HCT116 (cell line): ENCODE measurements around the gene CA10. TPM values are rescaled to one million over a fixed set of nuclear protein-coding genes. Genes with fewer than 3 reads are reported as not detected.

ENCODE experiments used
- ATAC-seq: fragments of 200-7000 bp; cut with Tn5 transposase; 2 replicates; pipeline ENCODE4 v1.9.1; 2020; ENCODE audit warnings: mild to moderate bottlenecking, moderate library complexity
- BruUV-seq: library from RNA; stranded (reverse); fragments of 400-500 nt; replicated peaks from 2 replicates; lab custom pipeline; 2021; lab: Mats Ljungman, UMichigan
- CTCF ChIA-PET: fragments of 300-600 bp; sonication (Branson Sonifier 250); formaldehyde crosslinking; loops from one replicate; lab custom pipeline; 2021; ENCODE audit warnings: antibody characterized with exemption; lab: Charles Lee
- POLR2A ChIA-PET: fragments of 300-600, 350-600 bp; sonication (Branson Sonifier 250); formaldehyde crosslinking; loops from one replicate; lab custom pipeline; 2021; ENCODE audit warnings: antibody characterized with exemption; lab: Charles Lee
- RAD21 ChIA-PET, 2 experiments: fragments of 300-600 bp; sonication (Branson Sonifier 250); formaldehyde crosslinking; loops; one replicate each; lab custom pipeline; 2023; ENCODE audit warnings: low total read pairs in 2 of 2; ENCODE audit not compliant: uncharacterized antibody in 2 of 2, unreplicated experiment in 2 of 2, low non-redundant PET in 1 of 2; lab: Charles Lee
- DNase-seq: peaks from one replicate; pipeline ENCODE4 v3.0.0-alpha.2; 2010; ENCODE audit warnings: low read depth, low spot score
- H2AFZ ChIP-seq: fragments of 200-600 bp; shearing (Covaris generic), sonication (generic); 2 replicates; pipeline ENCODE4 v1.6.1; 2017; ENCODE audit warnings: low read depth, mixed run types, mixed read lengths, antibody characterized with exemption, low read length; ENCODE audit not compliant: poor library complexity, severe bottlenecking
- H3K27ac ChIP-seq: 2 replicates; pipeline ENCODE4 v1.5.1; 2012; ENCODE audit warnings: low read depth, low read length
- H3K27me3 ChIP-seq: fragments of 200-600 bp; sonication (generic); 2 replicates; pipeline ENCODE4 v1.6.1; 2016; ENCODE audit warnings: mixed run types, low read length, mixed read lengths; ENCODE audit not compliant: insufficient read depth
- H3K36me3 ChIP-seq, 2 experiments: fragments of 200-500 bp in 1 of 2; fragments of 200-600 bp in 1 of 2; sonication (Bioruptor generic) in 1 of 2; sonication (generic) in 1 of 2; 2 replicates each; pipeline versions ENCODE4 v1.5.1 to v1.6.1; 2014 to 2016; ENCODE audit warnings: low read length in 2 of 2, inconsistent platforms in 1 of 2, mixed read lengths in 1 of 2, mixed run types in 1 of 2; ENCODE audit not compliant: insufficient read depth in 2 of 2, control insufficient read depth in 1 of 2
- H3K4me1 ChIP-seq, 2 experiments: fragments of 200-600 bp in 1 of 2; sonication (generic) in 1 of 2; 2 replicates each; pipeline versions ENCODE4 v1.5.1 to v1.6.1; 2012 to 2017; ENCODE audit warnings: low read length in 2 of 2, inconsistent platforms in 1 of 2, mild to moderate bottlenecking in 1 of 2, mixed read lengths in 1 of 2, mixed run types in 1 of 2, moderate library complexity in 1 of 2; ENCODE audit not compliant: insufficient read depth in 2 of 2, control insufficient read depth in 1 of 2
- H3K4me2 ChIP-seq: fragments of 200-600 bp; sonication (generic); 2 replicates; pipeline ENCODE4 v1.6.1; 2017; ENCODE audit warnings: mixed run types, low read length, mixed read lengths
- H3K4me3 ChIP-seq, 2 experiments: fragments of 200-600 bp in 1 of 2; sonication (generic) in 1 of 2; replicated peaks in 1 of 2; 2 replicates each; pipeline ENCODE4 v1.5.1; 2011 to 2016; ENCODE audit warnings: low read length in 2 of 2, control low read depth in 1 of 2, low read depth in 1 of 2, mild to moderate bottlenecking in 1 of 2, mixed read lengths in 1 of 2, mixed run types in 1 of 2
- H3K79me2 ChIP-seq: fragments of 200-600 bp; sonication (generic); 2 replicates; pipeline ENCODE4 v1.6.1; 2017; ENCODE audit warnings: mild to moderate bottlenecking, mixed run types, low read length, moderate library complexity, mixed read lengths; ENCODE audit not compliant: insufficient read depth
- H3K9ac ChIP-seq: fragments of 200-600 bp; sonication (generic); 2 replicates; pipeline ENCODE4 v1.6.1; 2016; ENCODE audit warnings: low read length, mixed read lengths
- H3K9me2 ChIP-seq: fragments of 200-600 bp; sonication (generic), shearing (Covaris generic); 2 replicates; pipeline ENCODE4 v1.6.1; 2017; ENCODE audit warnings: mixed run types, mild to moderate bottlenecking, moderate library complexity; ENCODE audit not compliant: insufficient read depth
- H3K9me3 ChIP-seq, 2 experiments: fragments of 200-500 bp in 1 of 2; fragments of 200-600 bp in 1 of 2; sonication (Bioruptor generic) in 1 of 2; sonication (generic) in 1 of 2; 2 replicates each; pipeline ENCODE4 v1.6.1; 2014 to 2017; ENCODE audit warnings: low read length in 2 of 2, mixed read lengths in 2 of 2, inconsistent platforms in 1 of 2, low read depth in 1 of 2, mild to moderate bottlenecking in 1 of 2, mixed run types in 1 of 2, moderate library complexity in 1 of 2; ENCODE audit not compliant: control insufficient read depth in 1 of 2, insufficient read depth in 1 of 2
- H4K20me1 ChIP-seq: fragments of 200-600 bp; sonication (generic), shearing (Covaris generic); 2 replicates; pipeline ENCODE4 v1.6.1; 2017; ENCODE audit warnings: mixed run types, mild to moderate bottlenecking, moderate library complexity; ENCODE audit not compliant: insufficient read depth
- CEBPB ChIP-seq: IDR thresholded peaks from 2 replicates; pipeline ENCODE4 v1.6.1; 2012; ENCODE audit warnings: low read depth
- EZH2 ChIP-seq: fragments of 200-600 bp; sonication (generic); IDR thresholded peaks from 2 replicates; pipeline ENCODE4 v1.6.1; 2017; ENCODE audit warnings: antibody characterized with exemption, mixed run types
- EZH2phosphoT487 ChIP-seq: fragments of 200-600 bp; IDR thresholded peaks from 2 replicates; pipeline ENCODE4 v1.6.1; 2018; ENCODE audit warnings: antibody characterized with exemption, borderline replicate concordance
- SRF ChIP-seq: IDR thresholded peaks from 2 replicates; pipeline ENCODE4 v1.6.1; 2012; ENCODE audit warnings: low read depth
- TCF7L2 ChIP-seq: IDR thresholded peaks from 2 replicates; pipeline ENCODE4 v1.7.0; 2011; ENCODE audit warnings: borderline replicate concordance, inconsistent platforms; ENCODE audit not compliant: insufficient read depth, insufficient read length; ENCODE audit errors: extremely low read depth
- YY1 ChIP-seq: IDR thresholded peaks from 2 replicates; pipeline ENCODE4 v1.6.1; 2011; ENCODE audit warnings: low read length, low read depth, moderate library complexity, mild to moderate bottlenecking; ENCODE audit not compliant: insufficient replicate concordance; ENCODE audit errors: extremely low read depth
- intact Hi-C: fragments of 100-400 bp; cut with micrococcal nuclease; formaldehyde crosslinking; loops from 2 replicates; pipeline ENCODE4 v1.10.0; 2022
- total RNA-seq: library from RNA; stranded (reverse); gene quantifications from one replicate; pipeline ENCODE4 v1.2.1, GENCODE V29; 2021; ENCODE audit not compliant: unreplicated experiment
- TF ChIP-seq, protein P1 (sequence below): IDR thresholded peaks from 2 replicates; pipeline ENCODE4 v1.6.1; 2012; ENCODE audit warnings: low read depth
- TF ChIP-seq, protein P2 (sequence below): IDR thresholded peaks from 2 replicates; pipeline ENCODE4 v1.6.1; 2012
- TF ChIP-seq, protein P3 (sequence below), 3 experiments: fragments of 200-600 bp in 1 of 3; sonication (generic) in 1 of 3; IDR thresholded peaks in 2 of 3; conservative IDR thresholded peaks in 1 of 3; 2 replicates each; pipeline ENCODE4 v1.5.1; 2012 to 2017; ENCODE audit warnings: low read depth in 2 of 3, low read length in 2 of 3, antibody characterized with exemption in 1 of 3, borderline replicate concordance in 1 of 3, control low read depth in 1 of 3, mild to moderate bottlenecking in 1 of 3, mixed read lengths in 1 of 3, mixed run types in 1 of 3, moderate library complexity in 1 of 3; ENCODE audit not compliant: insufficient read depth in 1 of 3

The CA10 gene
- total RNA-seq, 1 experiment from 2014 or later = not detected

DNA sequence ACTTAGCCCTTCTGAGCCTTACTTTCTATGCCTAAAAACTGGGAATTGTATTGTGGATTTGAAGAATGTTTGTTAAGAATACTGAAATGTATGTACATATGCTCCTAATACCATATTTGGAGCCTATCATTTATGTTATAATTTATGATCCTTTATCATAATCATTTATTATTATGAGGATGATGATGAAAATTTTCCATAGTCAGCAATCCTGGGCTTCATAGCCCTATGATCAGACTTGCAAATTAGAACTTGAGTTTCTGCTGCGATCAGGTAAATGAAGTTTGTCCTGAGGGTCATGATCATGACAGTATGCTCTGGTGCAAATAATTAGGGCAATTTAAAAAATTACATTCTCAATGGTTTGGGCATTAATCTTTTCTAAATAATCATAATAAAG is 147.4 kb downstream of the CA10 start:
- Histone ChIP-seq H3K79me2 (no peaks in the 10 kb centered on the region), H3K36me3 (no peaks in the 10 kb centered on the region), H3K4me3 (no peak overlapping the region), H2AFZ (no peak overlapping the region), H3K4me2 (no peak overlapping the region), H4K20me1 (no peaks in the 10 kb centered on the region), H3K27ac (no peak overlapping the region), H3K4me1 (no peaks in the 10 kb centered on the region), H3K9me3 (peaks cover 15 to 43% of the 10 kb centered on the region in 2 experiments), H3K27me3 (no peaks in the 10 kb centered on the region), H3K9ac (no peak overlapping the region), H3K9me2 (no peaks in the 10 kb centered on the region)
- CTCF ChIA-PET = no interaction called here
- DNase-seq = no peak
- RAD21 ChIA-PET = no interaction called here
- TF ChIP-seq TCF7L2 = no peak
- BruUV-seq = no TSS peak
- no peak for ATAC-seq
- intact Hi-C loops = no loop called here
- POLR2A ChIA-PET = no interaction called here

DNA sequence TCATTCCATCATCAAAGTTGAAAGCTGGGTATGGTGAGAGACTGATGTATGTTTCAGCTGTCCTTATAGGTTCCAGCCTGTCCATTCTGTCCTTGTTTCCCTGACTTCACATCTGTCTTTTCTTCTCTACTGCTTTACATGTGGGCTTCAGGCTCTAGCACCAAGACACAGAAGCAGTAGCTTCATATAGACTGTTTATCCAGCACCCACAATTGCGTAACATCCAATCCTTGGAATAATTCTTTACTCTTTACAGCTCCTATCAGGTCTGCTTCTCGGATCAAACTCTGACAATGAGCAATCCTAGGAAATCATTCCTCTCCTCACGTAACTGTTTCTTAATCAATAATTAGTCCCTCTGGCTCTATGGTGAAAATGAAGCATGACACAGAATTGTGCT is 158.9 kb downstream of the CA10 start:
- H3K36me3 ChIP-seq = no peaks in the 10 kb centered on the region
- H2AFZ ChIP-seq = no peak overlapping the region
- ChIA-PET POLR2A (no interaction called here), RAD21 (no interaction called here), CTCF (no interaction called here)
- H4K20me1 ChIP-seq = no peaks in the 10 kb centered on the region
- no peak overlapping the region for H3K27ac ChIP-seq
- BruUV-seq = no TSS peak
- no peak for DNase-seq
- no peak overlapping the region for H3K4me2 ChIP-seq
- peaks cover 7 to 14% of the 10 kb centered on the region in 2 experiments; a peak in 3 of 4 replicates for H3K9me3 ChIP-seq
- TF ChIP-seq, protein P1, sequence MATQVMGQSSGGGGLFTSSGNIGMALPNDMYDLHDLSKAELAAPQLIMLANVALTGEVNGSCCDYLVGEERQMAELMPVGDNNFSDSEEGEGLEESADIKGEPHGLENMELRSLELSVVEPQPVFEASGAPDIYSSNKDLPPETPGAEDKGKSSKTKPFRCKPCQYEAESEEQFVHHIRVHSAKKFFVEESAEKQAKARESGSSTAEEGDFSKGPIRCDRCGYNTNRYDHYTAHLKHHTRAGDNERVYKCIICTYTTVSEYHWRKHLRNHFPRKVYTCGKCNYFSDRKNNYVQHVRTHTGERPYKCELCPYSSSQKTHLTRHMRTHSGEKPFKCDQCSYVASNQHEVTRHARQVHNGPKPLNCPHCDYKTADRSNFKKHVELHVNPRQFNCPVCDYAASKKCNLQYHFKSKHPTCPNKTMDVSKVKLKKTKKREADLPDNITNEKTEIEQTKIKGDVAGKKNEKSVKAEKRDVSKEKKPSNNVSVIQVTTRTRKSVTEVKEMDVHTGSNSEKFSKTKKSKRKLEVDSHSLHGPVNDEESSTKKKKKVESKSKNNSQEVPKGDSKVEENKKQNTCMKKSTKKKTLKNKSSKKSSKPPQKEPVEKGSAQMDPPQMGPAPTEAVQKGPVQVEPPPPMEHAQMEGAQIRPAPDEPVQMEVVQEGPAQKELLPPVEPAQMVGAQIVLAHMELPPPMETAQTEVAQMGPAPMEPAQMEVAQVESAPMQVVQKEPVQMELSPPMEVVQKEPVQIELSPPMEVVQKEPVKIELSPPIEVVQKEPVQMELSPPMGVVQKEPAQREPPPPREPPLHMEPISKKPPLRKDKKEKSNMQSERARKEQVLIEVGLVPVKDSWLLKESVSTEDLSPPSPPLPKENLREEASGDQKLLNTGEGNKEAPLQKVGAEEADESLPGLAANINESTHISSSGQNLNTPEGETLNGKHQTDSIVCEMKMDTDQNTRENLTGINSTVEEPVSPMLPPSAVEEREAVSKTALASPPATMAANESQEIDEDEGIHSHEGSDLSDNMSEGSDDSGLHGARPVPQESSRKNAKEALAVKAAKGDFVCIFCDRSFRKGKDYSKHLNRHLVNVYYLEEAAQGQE = no peak
- TF ChIP-seq EZH2phosphoT487 (no peak), CEBPB (no peak), EZH2 (no peak), YY1 (no peak), SRF (no peak)
- TF ChIP-seq, protein P2, sequence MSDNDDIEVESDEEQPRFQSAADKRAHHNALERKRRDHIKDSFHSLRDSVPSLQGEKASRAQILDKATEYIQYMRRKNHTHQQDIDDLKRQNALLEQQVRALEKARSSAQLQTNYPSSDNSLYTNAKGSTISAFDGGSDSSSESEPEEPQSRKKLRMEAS = no peak
- TF ChIP-seq, protein P3, sequence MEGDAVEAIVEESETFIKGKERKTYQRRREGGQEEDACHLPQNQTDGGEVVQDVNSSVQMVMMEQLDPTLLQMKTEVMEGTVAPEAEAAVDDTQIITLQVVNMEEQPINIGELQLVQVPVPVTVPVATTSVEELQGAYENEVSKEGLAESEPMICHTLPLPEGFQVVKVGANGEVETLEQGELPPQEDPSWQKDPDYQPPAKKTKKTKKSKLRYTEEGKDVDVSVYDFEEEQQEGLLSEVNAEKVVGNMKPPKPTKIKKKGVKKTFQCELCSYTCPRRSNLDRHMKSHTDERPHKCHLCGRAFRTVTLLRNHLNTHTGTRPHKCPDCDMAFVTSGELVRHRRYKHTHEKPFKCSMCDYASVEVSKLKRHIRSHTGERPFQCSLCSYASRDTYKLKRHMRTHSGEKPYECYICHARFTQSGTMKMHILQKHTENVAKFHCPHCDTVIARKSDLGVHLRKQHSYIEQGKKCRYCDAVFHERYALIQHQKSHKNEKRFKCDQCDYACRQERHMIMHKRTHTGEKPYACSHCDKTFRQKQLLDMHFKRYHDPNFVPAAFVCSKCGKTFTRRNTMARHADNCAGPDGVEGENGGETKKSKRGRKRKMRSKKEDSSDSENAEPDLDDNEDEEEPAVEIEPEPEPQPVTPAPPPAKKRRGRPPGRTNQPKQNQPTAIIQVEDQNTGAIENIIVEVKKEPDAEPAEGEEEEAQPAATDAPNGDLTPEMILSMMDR (IDR thresholded peaks at IDR 0.05 in 2 of 3, conservative IDR thresholded peaks at IDR 0.05 in 1 of 3; ENCODE audit: borderline replicate concordance in 1 of 3, insufficient read depth in 1 of 3, low read depth in 2 of 3, low read length in 2 of 3) = no peak
- H3K9ac ChIP-seq = no peak overlapping the region
- no peaks in the 10 kb centered on the region for H3K4me1 ChIP-seq
- ATAC-seq = no peak
- intact Hi-C loops = no loop called here
- H3K27me3 ChIP-seq = no peaks in the 10 kb centered on the region
- no peaks in the 10 kb centered on the region for H3K79me2 ChIP-seq
- H3K9me2 ChIP-seq = no peaks in the 10 kb centered on the region
- no peak overlapping the region for H3K4me3 ChIP-seq
